MM.1S (cell line): ENCODE results near the gene EPB41L4B.

Experiments
- DNase-seq: peaks from one replicate; pipeline ENCODE4 v3.0.0-alpha.2; 2015
- H2AFZ ChIP-seq: fragments of 300-600 bp; sonication (generic); 2 replicates; pipeline ENCODE4 v1.6.0; 2016; ENCODE audit warnings: antibody characterized with exemption, low read length
- H3F3A ChIP-seq: fragments of 300-600 bp; sonication (generic); 2 replicates; pipeline ENCODE4 v1.6.1; 2016; ENCODE audit warnings: mild to moderate bottlenecking, antibody characterized with exemption, low read length, moderate library complexity, mixed read lengths; ENCODE audit not compliant: insufficient read depth
- H3K27ac ChIP-seq: fragments of 300-600 bp; sonication (generic); 2 replicates; pipeline ENCODE4 v1.5.1; 2016; ENCODE audit warnings: mild to moderate bottlenecking, low read length
- H3K27me3 ChIP-seq: fragments of 300-600 bp; sonication (generic); replicated peaks from 2 replicates; pipeline ENCODE4 v1.6.0; 2016; ENCODE audit warnings: low read length; ENCODE audit not compliant: insufficient read depth
- H3K36me3 ChIP-seq: fragments of 300-600 bp; sonication (generic); replicated peaks from 2 replicates; pipeline ENCODE4 v1.6.1; 2016; ENCODE audit warnings: mild to moderate bottlenecking, low read length, mixed read lengths; ENCODE audit not compliant: insufficient read depth
- H3K4me1 ChIP-seq: fragments of 300-600 bp; sonication (generic); 2 replicates; pipeline ENCODE4 v1.6.1; 2016; ENCODE audit warnings: low read length, mixed read lengths
- H3K4me2 ChIP-seq: fragments of 300-600 bp; sonication (generic); 2 replicates; pipeline ENCODE4 v1.6.0; 2016; ENCODE audit warnings: low read depth, low read length
- H3K4me3 ChIP-seq: fragments of 300-600 bp; sonication (generic); 2 replicates; pipeline ENCODE4 v1.5.1; 2016; ENCODE audit warnings: low read length, mixed read lengths
- H3K79me2 ChIP-seq: fragments of 300-600 bp; sonication (generic); 2 replicates; pipeline ENCODE4 v1.6.1; 2016; ENCODE audit warnings: mixed run types, low read length, mixed read lengths
- H3K9ac ChIP-seq: fragments of 300-600 bp; sonication (generic); 2 replicates; pipeline ENCODE4 v1.6.1; 2016; ENCODE audit warnings: low read length, mixed read lengths
- H3K9me2 ChIP-seq: fragments of 300-600 bp; sonication (generic); replicated peaks from 2 replicates; pipeline ENCODE4 v1.6.1; 2016; ENCODE audit warnings: mild to moderate bottlenecking, low read length, mixed read lengths; ENCODE audit not compliant: insufficient read depth
- H3K9me3 ChIP-seq: fragments of 300-600 bp; sonication (generic); replicated peaks from 2 replicates; pipeline ENCODE4 v1.6.1; 2016; ENCODE audit warnings: mild to moderate bottlenecking, low read length, mixed read lengths; ENCODE audit not compliant: insufficient read depth
- H4K20me1 ChIP-seq: fragments of 300-600 bp; sonication (generic); 2 replicates; pipeline ENCODE4 v1.6.1; 2016; ENCODE audit warnings: mild to moderate bottlenecking, low read length, moderate library complexity, mixed read lengths; ENCODE audit not compliant: insufficient read depth
- EZH2 ChIP-seq: fragments of 300-600 bp; sonication (generic); optimal IDR thresholded peaks from 2 replicates; pipeline ENCODE3; 2017; ENCODE audit warnings: low read depth, mild to moderate bottlenecking, antibody characterized with exemption, low read length, mixed read lengths
- EZH2phosphoT487 ChIP-seq: fragments of 300-600 bp; sonication (generic); IDR thresholded peaks from 2 replicates; pipeline ENCODE4 v1.6.1; 2018; ENCODE audit warnings: antibody characterized with exemption, low read length
- TF ChIP-seq, protein P1 (sequence below): fragments of 300-600 bp; sonication (generic); IDR thresholded peaks from 2 replicates; pipeline ENCODE4 v1.5.1; 2016; ENCODE audit warnings: antibody characterized with exemption, low read length, mixed read lengths

EPB41L4B gene

DNA sequence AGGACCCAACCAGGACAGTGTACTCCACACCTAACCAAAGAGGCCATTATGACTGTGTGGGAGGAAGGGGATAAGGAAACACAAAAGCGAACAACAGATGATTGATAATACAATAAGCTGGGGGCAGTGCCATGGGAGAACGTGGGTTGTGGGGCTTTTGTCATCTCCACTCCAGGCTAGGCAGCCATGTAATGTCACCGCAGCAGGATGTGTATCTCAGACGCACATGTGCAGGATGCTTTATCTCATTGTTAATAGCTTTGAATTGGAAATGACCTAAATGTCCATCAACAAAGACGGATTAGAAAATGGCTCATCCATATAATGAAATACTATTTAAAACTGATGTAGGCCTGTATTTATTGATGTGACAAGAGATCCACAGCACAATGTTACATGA lies 51.0 kb downstream of the EPB41L4B start:
- Histone ChIP-seq H3K27me3 (no peaks in the 10 kb centered on the region), H3K9me3 (no peaks in the 10 kb centered on the region), H3K4me3 (no peak overlapping the region), H3F3A (peaks cover 4% of the 10 kb centered on the region; the same call in 1 of the 2 replicates), H3K79me2 (no peaks in the 10 kb centered on the region), H3K36me3 (no peaks in the 10 kb centered on the region), H2AFZ (no peak overlapping the region), H3K4me2 (no peak overlapping the region), H3K9me2 (no peaks in the 10 kb centered on the region), H3K9ac (no peak overlapping the region), H3K4me1 (peaks cover 16% of the 10 kb centered on the region; the same call in 1 of the 2 replicates), H3K27ac (no peak overlapping the region), H4K20me1 (no peaks in the 10 kb centered on the region)
- DNase-seq: no peak
- TF ChIP-seq, protein P1, sequence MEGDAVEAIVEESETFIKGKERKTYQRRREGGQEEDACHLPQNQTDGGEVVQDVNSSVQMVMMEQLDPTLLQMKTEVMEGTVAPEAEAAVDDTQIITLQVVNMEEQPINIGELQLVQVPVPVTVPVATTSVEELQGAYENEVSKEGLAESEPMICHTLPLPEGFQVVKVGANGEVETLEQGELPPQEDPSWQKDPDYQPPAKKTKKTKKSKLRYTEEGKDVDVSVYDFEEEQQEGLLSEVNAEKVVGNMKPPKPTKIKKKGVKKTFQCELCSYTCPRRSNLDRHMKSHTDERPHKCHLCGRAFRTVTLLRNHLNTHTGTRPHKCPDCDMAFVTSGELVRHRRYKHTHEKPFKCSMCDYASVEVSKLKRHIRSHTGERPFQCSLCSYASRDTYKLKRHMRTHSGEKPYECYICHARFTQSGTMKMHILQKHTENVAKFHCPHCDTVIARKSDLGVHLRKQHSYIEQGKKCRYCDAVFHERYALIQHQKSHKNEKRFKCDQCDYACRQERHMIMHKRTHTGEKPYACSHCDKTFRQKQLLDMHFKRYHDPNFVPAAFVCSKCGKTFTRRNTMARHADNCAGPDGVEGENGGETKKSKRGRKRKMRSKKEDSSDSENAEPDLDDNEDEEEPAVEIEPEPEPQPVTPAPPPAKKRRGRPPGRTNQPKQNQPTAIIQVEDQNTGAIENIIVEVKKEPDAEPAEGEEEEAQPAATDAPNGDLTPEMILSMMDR: no peak
- no peak for TF ChIP-seq EZH2phosphoT487
- TF ChIP-seq EZH2: no peak

DNA sequence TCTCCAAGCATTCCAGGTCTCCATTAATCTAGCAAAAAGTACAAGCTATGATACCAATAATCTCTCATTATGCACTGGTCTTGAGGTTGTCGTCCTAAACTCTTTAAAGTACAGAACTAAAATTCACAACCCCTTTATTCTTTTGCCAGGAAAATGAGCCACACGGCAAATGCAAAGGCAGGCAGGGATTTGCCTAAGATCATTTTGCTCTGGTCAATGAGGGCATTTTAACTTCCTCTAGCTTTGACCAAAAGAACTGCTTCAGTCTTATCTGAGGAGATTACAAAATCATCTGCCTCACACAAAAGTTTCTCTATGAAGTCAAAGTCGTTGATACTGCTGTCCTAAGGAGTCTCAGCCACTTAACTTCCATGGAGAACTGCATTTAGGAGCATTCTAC lies 51.8 kb downstream of the EPB41L4B start:
- no peak for TF ChIP-seq EZH2
- TF ChIP-seq, protein P1: no peak
- TF ChIP-seq EZH2phosphoT487: no peak
- H3K4me2 ChIP-seq: no peak overlapping the region
- no peaks in the 10 kb centered on the region for H4K20me1 ChIP-seq

DNA sequence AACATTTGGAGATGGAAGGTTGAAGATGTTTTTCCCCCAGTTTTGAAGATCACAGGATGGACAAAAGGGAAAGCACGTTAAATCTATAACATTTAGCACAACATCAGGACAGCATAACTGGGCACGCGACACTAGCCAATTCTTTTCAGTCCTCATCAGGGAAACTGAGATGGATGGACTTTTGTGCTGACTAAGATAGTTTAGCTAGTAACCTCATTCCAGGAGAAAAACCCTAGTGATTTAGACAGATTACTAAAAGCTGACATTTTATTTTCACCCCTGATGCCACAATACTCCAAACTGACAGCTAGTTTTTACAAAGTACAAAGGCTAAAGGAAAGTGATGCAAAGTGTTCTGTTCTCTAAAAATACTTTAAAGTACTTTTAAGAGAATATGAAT lies 53.3 kb downstream of the EPB41L4B start:
- DNase-seq: no peak
- no peak overlapping the region for H3K9ac ChIP-seq
- H3K79me2 ChIP-seq: no peaks in the 10 kb centered on the region
- H3K4me3 ChIP-seq: no peak overlapping the region
- no peak overlapping the region for H3K27ac ChIP-seq
- H3K4me2 ChIP-seq: no peak overlapping the region
- H3K4me1 ChIP-seq: peaks cover 16% of the 10 kb centered on the region; the same call in 1 of the 2 replicates
- no peak overlapping the region for H2AFZ ChIP-seq
- H3K9me3 ChIP-seq: no peaks in the 10 kb centered on the region
- H3K9me2 ChIP-seq: no peaks in the 10 kb centered on the region
- H3F3A ChIP-seq: peaks cover 4% of the 10 kb centered on the region; the same call in 1 of the 2 replicates
- no peaks in the 10 kb centered on the region for H4K20me1 ChIP-seq
- TF ChIP-seq, protein P1: no peak
- TF ChIP-seq EZH2: no peak
- no peak for TF ChIP-seq EZH2phosphoT487
- H3K27me3 ChIP-seq: no peaks in the 10 kb centered on the region
- H3K36me3 ChIP-seq: no peaks in the 10 kb centered on the region

More for the DNA sequence above, 51.8 kb downstream of the EPB41L4B start:
- Histone ChIP-seq H3K4me1 (peaks cover 16% of the 10 kb centered on the region; the same call in 1 of the 2 replicates), H3F3A (peaks cover 4% of the 10 kb centered on the region; the same call in 1 of the 2 replicates), H3K79me2 (no peaks in the 10 kb centered on the region), H3K9me3 (no peaks in the 10 kb centered on the region), H2AFZ (no peak overlapping the region), H3K27me3 (no peaks in the 10 kb centered on the region), H3K9ac (no peak overlapping the region), H3K27ac (no peak overlapping the region), H3K4me3 (no peak overlapping the region), H3K9me2 (no peaks in the 10 kb centered on the region), H3K36me3 (no peaks in the 10 kb centered on the region)
- DNase-seq: no peak
